Calu3 (cell line): ENCODE measurements around the gene RPRD1B. TPM values are rescaled to one million over a fixed set of nuclear protein-coding genes. Genes with fewer than 3 reads are reported as not detected.

Experiments
- BruUV-seq: library from RNA; stranded (reverse); fragments of 400-500 nt; replicated peaks from 2 replicates; lab custom pipeline; 2021; lab: Mats Ljungman, UMichigan
- CTCF ChIA-PET: fragments of 300-600 bp; sonication (Branson Sonifier 250); formaldehyde crosslinking; loops from one replicate; lab custom pipeline; 2022; ENCODE audit warnings: antibody characterized with exemption; lab: Charles Lee
- DNase-seq: peaks from one replicate; pipeline ENCODE4 v3.0.0; 2022
- H3K27ac Mint-ChIP-seq: one replicate; pipeline ENCODE4 v1.8.0; 2022; ENCODE audit warnings: mixed read lengths; ENCODE audit not compliant: unreplicated experiment
- H3K27me3 Mint-ChIP-seq: one replicate; pipeline ENCODE4 v1.8.0; 2022; ENCODE audit warnings: mixed read lengths; ENCODE audit not compliant: unreplicated experiment
- H3K36me3 Mint-ChIP-seq: one replicate; pipeline ENCODE4 v1.8.0; 2022; ENCODE audit warnings: mild to moderate bottlenecking, moderate library complexity, mixed read lengths; ENCODE audit not compliant: insufficient read depth, unreplicated experiment
- H3K4me1 Mint-ChIP-seq: one replicate; pipeline ENCODE4 v1.8.0; 2022; ENCODE audit warnings: mild to moderate bottlenecking, low read depth, mixed read lengths; ENCODE audit not compliant: unreplicated experiment
- H3K4me3 Mint-ChIP-seq: one replicate; pipeline ENCODE4 v1.8.0; 2022; ENCODE audit warnings: mild to moderate bottlenecking, low read depth, moderate library complexity, mixed read lengths; ENCODE audit not compliant: unreplicated experiment
- H3K9me3 Mint-ChIP-seq: one replicate; pipeline ENCODE4 v1.8.0; 2022; ENCODE audit warnings: low read depth, mixed read lengths; ENCODE audit not compliant: unreplicated experiment
- CTCF ChIP-seq: fragments of 200-600 bp; IDR thresholded peaks from one replicate; pipeline ENCODE4 v1.8.0; 2022; ENCODE audit warnings: antibody characterized with exemption; ENCODE audit not compliant: unreplicated experiment
- intact Hi-C: fragments of 100-400 bp; cut with micrococcal nuclease; formaldehyde crosslinking; loops from one replicate; pipeline ENCODE4 v1.10.0; 2022; ENCODE audit not compliant: unreplicated experiment
- total RNA-seq: library from RNA; stranded (reverse); gene quantifications from 2 replicates; pipeline ENCODE4 v1.2.3, GENCODE V29; 2022

The RPRD1B gene
- total RNA-seq, 1 experiment from 2014 or later, result 53.5 TPM

DNA sequence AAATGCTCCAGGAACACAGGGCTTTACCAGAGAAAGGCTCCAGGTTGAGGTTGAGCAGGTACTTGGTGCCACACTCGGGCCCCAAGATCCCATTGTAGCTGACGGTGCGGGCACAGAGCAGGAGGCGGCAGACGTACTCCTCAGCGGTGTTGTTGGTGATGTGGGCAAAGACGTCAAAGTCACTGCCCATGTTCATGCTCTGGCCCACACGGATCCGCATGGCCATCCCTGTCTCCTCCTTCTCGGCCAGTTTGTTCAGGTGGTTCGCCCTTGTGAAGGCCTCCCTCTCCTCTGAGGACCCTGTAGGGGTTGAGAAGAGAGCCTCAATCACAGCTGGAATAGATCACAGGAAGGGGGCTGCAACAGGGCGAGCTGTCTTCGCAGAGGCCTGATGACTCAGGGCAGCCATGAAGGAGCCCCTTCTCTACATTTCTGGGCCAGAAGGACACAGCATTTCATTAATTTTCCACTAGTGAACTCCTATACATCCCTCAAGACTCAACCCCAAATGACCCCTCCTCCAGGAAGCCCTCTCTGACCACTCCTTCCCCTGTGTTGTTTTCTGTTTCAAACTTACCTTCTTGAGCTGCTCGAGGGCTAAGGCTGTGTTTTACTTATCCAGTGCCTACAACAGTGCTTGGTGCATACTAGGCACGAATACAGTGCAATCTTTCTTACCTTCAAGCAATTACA is 104.7 kb downstream of the RPRD1B start:
- Mint-ChIP-seq H3K4me3 (no peak overlapping the region), H3K27ac (peak overlapping the region; percentile 32), H3K4me1 (peaks cover 82% of the 10 kb centered on the region), H3K36me3 (peaks cover 95% of the 10 kb centered on the region), H3K27me3 (no peaks in the 10 kb centered on the region), H3K9me3 (no peaks in the 10 kb centered on the region)
- intact Hi-C loops, result no loop called here
- CTCF ChIA-PET, result no interaction called here
- TF ChIP-seq CTCF, result no peak
- no TSS peak for BruUV-seq
- no peak for DNase-seq

DNA sequence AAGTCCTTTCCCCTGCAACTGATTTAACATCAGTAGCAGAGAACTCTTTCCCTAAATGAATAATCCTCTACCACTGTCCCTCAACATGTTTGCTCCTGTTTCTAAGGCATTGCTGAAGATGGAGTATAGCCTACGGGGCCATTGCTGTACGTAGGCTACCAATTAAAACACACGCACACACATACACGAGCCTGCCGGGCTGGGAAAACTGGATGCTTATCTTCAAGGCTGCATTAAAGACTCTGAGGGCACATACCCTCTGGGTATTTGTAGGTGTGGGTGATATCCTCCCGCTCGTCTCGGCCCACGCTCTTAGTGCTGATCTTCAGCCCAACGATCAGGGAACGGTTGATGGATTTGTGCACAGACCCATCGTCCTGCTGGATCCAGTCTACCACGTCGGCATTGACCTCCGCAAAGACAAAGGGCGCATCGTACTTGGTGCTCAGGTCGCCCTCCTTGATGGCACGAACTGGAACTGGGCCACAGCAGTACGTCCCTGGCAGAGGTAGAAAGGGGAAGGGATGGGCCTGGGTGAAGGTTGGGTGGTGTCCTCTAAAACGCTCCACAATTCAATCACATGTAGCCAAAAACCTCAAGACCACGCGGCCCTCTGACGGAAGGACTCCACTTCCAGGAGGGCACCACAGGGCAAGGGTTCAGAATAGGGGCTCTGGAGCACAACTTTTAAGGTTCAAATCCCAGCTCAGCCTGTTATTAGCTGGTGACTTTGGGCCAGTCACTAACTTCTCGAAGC is 105.8 kb downstream of the RPRD1B start:
- no TSS peak for BruUV-seq
- intact Hi-C loops, result no loop called here
- peaks cover 82% of the 10 kb centered on the region for H3K4me1 Mint-ChIP-seq
- TF ChIP-seq CTCF, result no peak
- H3K4me3 Mint-ChIP-seq, result no peak overlapping the region
- peaks cover 95% of the 10 kb centered on the region for H3K36me3 Mint-ChIP-seq
- DNase-seq, result no peak
- CTCF ChIA-PET, result no interaction called here
- peak overlapping the region; percentile 32 for H3K27ac Mint-ChIP-seq
- no peaks in the 10 kb centered on the region for H3K9me3 Mint-ChIP-seq
- no peaks in the 10 kb centered on the region for H3K27me3 Mint-ChIP-seq

DNA sequence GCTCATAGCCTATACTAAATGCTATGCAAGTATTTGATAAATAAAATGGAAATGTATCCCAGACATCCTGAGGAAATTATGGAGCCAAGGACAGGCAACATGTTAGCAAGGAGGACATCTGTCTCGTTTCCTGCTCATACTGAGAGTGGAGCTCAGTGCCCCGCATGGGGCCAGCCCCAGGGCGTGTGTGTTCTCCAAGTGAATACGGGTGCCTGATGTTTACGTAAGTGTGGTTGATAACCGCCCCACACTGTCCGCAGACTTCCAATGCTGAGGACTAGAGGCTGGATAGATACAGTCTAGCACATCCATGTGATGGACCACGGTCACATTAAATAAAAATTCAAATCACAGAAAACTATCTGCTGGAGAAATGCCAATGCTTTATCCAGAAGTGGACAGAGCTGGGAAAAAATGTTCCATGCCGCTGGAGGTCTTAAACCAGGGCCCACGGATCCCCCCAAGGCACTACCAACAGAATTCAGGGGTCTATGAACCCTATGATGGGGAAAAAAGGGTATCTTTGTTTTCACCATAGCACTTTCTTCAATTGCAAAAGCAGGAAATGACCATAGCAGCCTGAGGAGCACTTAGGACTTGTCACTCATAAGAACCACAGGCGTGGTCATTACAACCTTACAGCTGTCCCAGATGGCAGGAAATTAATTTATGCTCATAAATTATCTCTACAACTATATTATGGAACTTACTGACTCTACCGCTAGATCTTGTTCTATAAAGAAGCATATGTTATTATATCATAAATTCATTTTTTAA is 106.6 kb downstream of the RPRD1B start:
- H3K36me3 Mint-ChIP-seq, result peaks cover 97% of the 10 kb centered on the region
- H3K4me3 Mint-ChIP-seq, result no peak overlapping the region
- no peak for TF ChIP-seq CTCF
- no peaks in the 10 kb centered on the region for H3K27me3 Mint-ChIP-seq
- peaks cover 82% of the 10 kb centered on the region for H3K4me1 Mint-ChIP-seq
- no peak overlapping the region for H3K27ac Mint-ChIP-seq
- no peaks in the 10 kb centered on the region for H3K9me3 Mint-ChIP-seq
- BruUV-seq, result no TSS peak
- CTCF ChIA-PET, result no interaction called here
- no peak for DNase-seq
- intact Hi-C loops, result no loop called here

DNA sequence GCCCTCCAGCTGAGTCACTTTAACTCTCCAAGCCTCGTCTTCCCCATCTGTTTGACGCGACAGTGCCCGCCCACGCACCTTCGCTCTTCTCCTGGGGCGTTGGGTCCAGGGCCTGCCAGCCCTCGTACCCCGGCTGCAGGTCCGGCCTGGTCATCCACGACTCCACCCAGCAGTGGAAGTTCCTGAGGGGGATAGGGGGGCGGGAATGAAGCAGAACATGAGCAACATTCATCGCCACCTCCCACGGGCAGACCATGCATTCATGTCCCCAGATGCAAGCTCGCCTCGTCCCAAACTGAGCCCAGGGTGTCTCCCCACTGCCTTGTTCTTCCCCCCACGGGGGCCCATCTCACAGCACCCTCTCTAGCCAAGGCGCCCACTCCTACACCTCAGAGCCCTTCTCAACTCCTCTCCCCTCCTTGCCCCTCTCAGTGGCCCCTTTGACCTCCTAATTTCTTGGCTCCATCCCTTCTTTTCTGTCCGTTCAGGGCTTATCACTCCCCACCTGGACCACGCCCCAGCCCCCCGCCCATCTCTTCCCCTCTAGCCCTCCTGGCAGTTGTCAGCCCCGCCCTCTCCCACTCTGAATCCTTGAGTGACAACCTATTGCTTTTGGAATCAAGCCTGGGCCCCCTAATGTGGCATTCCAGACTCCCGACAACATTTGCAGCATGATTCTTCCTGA is 107.8 kb downstream of the RPRD1B start:
- BruUV-seq, result no TSS peak
- Mint-ChIP-seq H3K4me3 (no peak overlapping the region), H3K27ac (peak overlapping the region; percentile 94), H3K9me3 (no peaks in the 10 kb centered on the region), H3K4me1 (peaks cover 82% of the 10 kb centered on the region), H3K36me3 (peaks cover 96% of the 10 kb centered on the region), H3K27me3 (no peaks in the 10 kb centered on the region)
- TF ChIP-seq CTCF, result no peak
- no peak for DNase-seq
- intact Hi-C loops, result no loop called here
- CTCF ChIA-PET, result no interaction called here
